Transverse colon (tissue), 4 donors: ENCODE results near the gene PDE4D. TPM values are rescaled to one million over a fixed set of nuclear protein-coding genes. Genes with fewer than 3 reads are reported as not detected.

Source experiments
- DNase-seq: peaks from one replicate; pipeline ENCODE4 v3.0.0-alpha.2; 2019
- H3K27ac ChIP-seq, 4 donors: fragments of 200-600 bp; sonication (generic); 2 replicates each; pipeline ENCODE4 v1.5.1; 2016 to 2018; ENCODE audit warnings: inconsistent platforms in 4 of 4
- H3K27me3 ChIP-seq: fragments of 200-600 bp; sonication (generic); 2 replicates; pipeline ENCODE4 v1.5.1; 2017; ENCODE audit warnings: inconsistent platforms
- H3K36me3 ChIP-seq, 4 donors: fragments of 200-600 bp; sonication (generic); 2 replicates each; pipeline ENCODE4 v1.5.1; 2017 to 2019; ENCODE audit warnings: inconsistent platforms in 4 of 4
- H3K4me1 ChIP-seq, 4 donors: fragments of 200-600 bp; sonication (generic); 2 replicates each; pipeline ENCODE4 v1.5.1; 2017 to 2020; ENCODE audit warnings: inconsistent platforms in 4 of 4
- H3K4me3 ChIP-seq, 4 donors: fragments of 200-600 bp; sonication (generic); 1 replicate in 1 of 4; 2 replicates in 3 of 4; pipeline versions ENCODE4 v1.5.1 to v1.6.1; 2017 to 2019; ENCODE audit warnings: inconsistent platforms in 4 of 4
- H3K9me3 ChIP-seq, 2 donors: fragments of 200-600 bp; sonication (generic); 2 replicates each; pipeline ENCODE4 v1.5.1; 2017 to 2019; ENCODE audit warnings: inconsistent platforms in 2 of 2
- EP300 ChIP-seq: sonication (generic); formaldehyde crosslinking; IDR thresholded peaks from one replicate; pipeline ENCODE4 v1.6.1; 2017; ENCODE audit warnings: antibody characterized with exemption, low read depth
- POLR2A ChIP-seq: fragments of 450-650 bp; IDR thresholded peaks from one replicate; pipeline ENCODE4 v1.6.1; 2016; ENCODE audit warnings: antibody characterized with exemption, mild to moderate bottlenecking, moderate library complexity
- POLR2AphosphoS5 ChIP-seq, 3 donors: sonication (generic); formaldehyde crosslinking; IDR thresholded peaks; one replicate each; pipeline ENCODE4 v1.6.1; 2016; ENCODE audit warnings: antibody characterized with exemption in 3 of 3
- WGBS, 2 donors: methylation state at CpG; one replicate each; pipeline ENCODE4 v1.1.5; 2018; ENCODE audit warnings: low coverage in 1 of 2; 5-methylcytosine and 5-hydroxymethylcytosine counted together
- in situ Hi-C, 4 donors: fragments of 200-750 bp; cut with MboI; loops; one replicate each; pipeline versions ENCODE4 v1.15.0 to v1.15.1; 2017; ENCODE audit warnings: low sequenced_read_pairs in 3 of 4, low pct_ligation_motif_present in 1 of 4, low pct_unique_long_range_greater_than_20kb in 1 of 4
- intact Hi-C: fragments of 100-400 bp; cut with DNase I; formaldehyde crosslinking; loops from one replicate; pipeline ENCODE4 v1.15.1; 2023; ENCODE audit warnings: low total_unique reads
- total RNA-seq, 4 donors: library from RNA; depleted of rRNA; stranded (reverse); fragments of >200 nt; gene quantifications; one replicate each; pipeline ENCODE4 v1.1.0, GENCODE V29; 2016
- TF ChIP-seq, protein P1 (sequence below), 5 experiments: fragments of 200-600 bp in 3 of 5; fragments of 450-650 bp in 2 of 5; sonication (generic) in 3 of 5; IDR thresholded peaks; 1 replicate in 2 of 5; 2 replicates in 3 of 5; pipeline ENCODE4 v1.5.1; 2016 to 2017; ENCODE audit warnings: antibody characterized with exemption in 5 of 5, inconsistent platforms in 3 of 5, mild to moderate bottlenecking in 2 of 5, moderate library complexity in 1 of 5

The PDE4D gene
- total RNA-seq, 4 donors from 2014 or later = 47.0 to 302 (median 73.6) TPM

DNA sequence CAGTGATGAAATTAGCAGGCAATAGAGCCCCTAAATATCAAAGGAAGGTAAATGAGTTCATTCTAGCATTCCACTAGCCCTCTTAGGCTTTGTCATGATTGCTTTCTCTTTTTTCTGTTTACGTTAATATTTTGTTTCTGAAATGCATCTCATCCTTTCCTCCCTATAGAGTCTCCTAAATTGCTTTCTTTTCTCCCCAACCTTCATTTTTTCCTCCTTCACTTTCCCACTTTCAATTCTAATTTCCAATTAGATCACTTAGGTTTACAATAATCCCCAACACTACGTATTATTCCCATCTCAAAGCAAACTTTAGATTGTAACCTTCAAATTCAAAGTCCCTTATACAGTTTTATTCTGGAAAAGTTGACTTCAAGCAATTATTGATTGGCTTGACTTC is 751.4 kb downstream of the PDE4D start:
- no peak overlapping the region for H3K4me3 ChIP-seq
- no peak for DNase-seq
- no peaks in the 10 kb centered on the region for H3K9me3 ChIP-seq
- 89 to 95% methylated on average over 2 of the region's 2 CpGs for WGBS, 2 donors
- H3K27ac ChIP-seq = no peak overlapping the region
- in situ Hi-C loops = no loop called here
- TF ChIP-seq POLR2A = no peak
- H3K4me1 ChIP-seq = peaks cover 0 to 10% (median 3%) of the 10 kb centered on the region in 4 donors
- H3K36me3 ChIP-seq = no peaks in the 10 kb centered on the region
- H3K27me3 ChIP-seq = no peaks in the 10 kb centered on the region
- intact Hi-C loops = no loop called here

- 73 to 93% methylated on average over 1 to 2 of the region's 2 CpGs for WGBS, 2 donors
- Histone ChIP-seq H3K4me3 (no peak overlapping the region), H3K27me3 (no peaks in the 10 kb centered on the region), H3K9me3 (no peaks in the 10 kb centered on the region), H3K36me3 (no peaks in the 10 kb centered on the region), H3K27ac (no peak overlapping the region), H3K4me1 (peaks cover 0 to 10% (median 3%) of the 10 kb centered on the region in 4 donors)
- intact Hi-C loops = no loop called here
- DNase-seq = no peak
- no peak for TF ChIP-seq EP300
- no peak for TF ChIP-seq POLR2AphosphoS5 (IDR thresholded peaks at IDR 0.05)
- TF ChIP-seq, protein P1, sequence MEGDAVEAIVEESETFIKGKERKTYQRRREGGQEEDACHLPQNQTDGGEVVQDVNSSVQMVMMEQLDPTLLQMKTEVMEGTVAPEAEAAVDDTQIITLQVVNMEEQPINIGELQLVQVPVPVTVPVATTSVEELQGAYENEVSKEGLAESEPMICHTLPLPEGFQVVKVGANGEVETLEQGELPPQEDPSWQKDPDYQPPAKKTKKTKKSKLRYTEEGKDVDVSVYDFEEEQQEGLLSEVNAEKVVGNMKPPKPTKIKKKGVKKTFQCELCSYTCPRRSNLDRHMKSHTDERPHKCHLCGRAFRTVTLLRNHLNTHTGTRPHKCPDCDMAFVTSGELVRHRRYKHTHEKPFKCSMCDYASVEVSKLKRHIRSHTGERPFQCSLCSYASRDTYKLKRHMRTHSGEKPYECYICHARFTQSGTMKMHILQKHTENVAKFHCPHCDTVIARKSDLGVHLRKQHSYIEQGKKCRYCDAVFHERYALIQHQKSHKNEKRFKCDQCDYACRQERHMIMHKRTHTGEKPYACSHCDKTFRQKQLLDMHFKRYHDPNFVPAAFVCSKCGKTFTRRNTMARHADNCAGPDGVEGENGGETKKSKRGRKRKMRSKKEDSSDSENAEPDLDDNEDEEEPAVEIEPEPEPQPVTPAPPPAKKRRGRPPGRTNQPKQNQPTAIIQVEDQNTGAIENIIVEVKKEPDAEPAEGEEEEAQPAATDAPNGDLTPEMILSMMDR (IDR thresholded peaks at IDR 0.05) = no peak
- TF ChIP-seq POLR2A = no peak
- in situ Hi-C loops = no loop called here
Observed at GRCh38 chr5:59140133-59140532, 753.4 kb downstream of the PDE4D start.

DNA sequence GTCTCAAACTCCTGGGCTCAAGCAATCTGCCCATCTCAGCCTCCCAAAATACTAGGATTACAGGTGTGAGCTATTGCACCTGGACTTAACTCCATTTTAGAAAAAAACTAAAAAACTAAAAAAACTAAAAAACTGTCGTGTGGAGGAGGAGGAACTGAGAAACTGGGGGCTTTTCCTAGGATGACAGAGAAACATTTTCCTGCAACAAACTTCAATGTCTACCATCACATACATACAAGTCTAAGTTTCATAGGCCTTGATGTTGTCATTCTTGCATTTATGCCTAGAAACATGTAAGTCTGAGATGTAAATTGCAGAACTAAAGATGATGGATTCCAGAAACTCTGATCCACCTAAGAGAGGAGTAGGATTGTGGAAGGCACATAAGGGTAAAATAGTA is 753.8 kb downstream of the PDE4D start:
- 92% methylated on average over 1 of the region's 1 CpG; no CpG with 5 or more reads in 1 of the 2 donors for WGBS, 2 donors
- TF ChIP-seq POLR2A (no peak), POLR2AphosphoS5 (IDR thresholded peaks at IDR 0.05) (no peak), EP300 (no peak)
- TF ChIP-seq, protein P1 (IDR thresholded peaks at IDR 0.05) = no peak
- intact Hi-C loops = no loop called here

DNA sequence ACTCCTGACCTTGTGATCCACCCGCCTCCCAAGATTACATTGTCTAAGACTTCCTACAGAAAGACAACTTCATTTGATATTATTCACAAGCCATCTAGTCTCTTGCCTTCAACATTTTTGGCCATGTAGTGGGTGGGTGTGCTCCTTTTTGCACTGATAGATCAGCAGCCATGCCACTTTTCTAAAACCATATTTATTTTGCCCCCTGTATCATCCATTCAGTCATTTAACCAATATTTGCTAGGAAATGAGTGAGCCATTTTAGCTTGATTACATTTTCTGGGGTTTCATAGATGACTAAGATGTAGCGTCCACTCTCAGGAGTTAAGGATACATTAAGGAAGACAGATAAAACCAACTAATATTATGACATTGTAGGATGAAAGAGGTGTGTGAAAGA is 755.0 kb downstream of the PDE4D start:
- 91 to 100% methylated on average over 2 of the region's 2 CpGs for WGBS, 2 donors
- intact Hi-C loops = no loop called here

More for the DNA sequence above, 753.8 kb downstream of the PDE4D start:
- Histone ChIP-seq H3K36me3 (no peaks in the 10 kb centered on the region), H3K4me3 (no peak overlapping the region), H3K27ac (no peak overlapping the region), H3K4me1 (peaks cover 0 to 10% (median 3%) of the 10 kb centered on the region in 4 donors), H3K27me3 (no peaks in the 10 kb centered on the region), H3K9me3 (no peaks in the 10 kb centered on the region)
- DNase-seq = no peak
- in situ Hi-C loops = no loop called here

More for the DNA sequence above, 755.0 kb downstream of the PDE4D start:
- DNase-seq = no peak
- Histone ChIP-seq H3K27me3 (no peaks in the 10 kb centered on the region), H3K4me1 (peaks cover 0 to 6% (median 3%) of the 10 kb centered on the region in 4 donors), H3K9me3 (no peaks in the 10 kb centered on the region), H3K27ac (no peak overlapping the region), H3K4me3 (no peak overlapping the region), H3K36me3 (no peaks in the 10 kb centered on the region)
- no peak for TF ChIP-seq POLR2AphosphoS5 (IDR thresholded peaks at IDR 0.05)
- TF ChIP-seq, protein P1 (IDR thresholded peaks at IDR 0.05) = no peak
- in situ Hi-C loops = no loop called here
